SK-N-SH treated with all-trans-retinoic acid at 6 μM for 48 hours (cell line): Measurements from ENCODE around the gene CHRD.

Source experiments
- ARNTL ChIP-seq: fragments of 450-650 bp; formaldehyde crosslinking; IDR thresholded peaks from 2 replicates; pipeline ENCODE4 v1.5.0; 2020; ENCODE audit warnings: low read depth, mild to moderate bottlenecking, moderate library complexity, borderline replicate concordance
- CREB5 ChIP-seq: fragments of 250-450 bp; sonication (Bioruptor Pico); IDR thresholded peaks from 2 replicates; pipeline ENCODE4 v1.5.1; 2020; ENCODE audit warnings: low read depth, mild to moderate bottlenecking, moderate library complexity
- CSDC2 ChIP-seq: fragments of 250-450 bp; sonication (Bioruptor Pico); IDR thresholded peaks from 2 replicates; pipeline ENCODE4 v1.5.0; 2020; ENCODE audit warnings: mild to moderate bottlenecking, moderate library complexity
- CSRNP3 ChIP-seq: fragments of 250-450 bp; sonication (Bioruptor Pico); IDR thresholded peaks from 2 replicates; pipeline ENCODE4 v1.5.1; 2021; ENCODE audit warnings: mild to moderate bottlenecking, moderate library complexity
- ESRRG ChIP-seq: fragments of 250-450 bp; sonication (Bioruptor Pico); IDR thresholded peaks from 2 replicates; pipeline ENCODE4 v1.6.1; 2021; ENCODE audit warnings: mild to moderate bottlenecking
- GLIS3 ChIP-seq: fragments of 250-450 bp; sonication (Bioruptor Pico); IDR thresholded peaks from 2 replicates; pipeline ENCODE4 v1.5.0; 2020; ENCODE audit warnings: mild to moderate bottlenecking, moderate library complexity
- ISL1 ChIP-seq: fragments of 250-450 bp; sonication (Bioruptor Pico); IDR thresholded peaks from 2 replicates; pipeline ENCODE4 v2.1.2; 2022; ENCODE audit warnings: mild to moderate bottlenecking, moderate library complexity
- OSR1 ChIP-seq: fragments of 250-450 bp; sonication (Bioruptor Pico); IDR thresholded peaks from 2 replicates; pipeline ENCODE4 v1.8.0; 2022; ENCODE audit warnings: moderate library complexity, mild to moderate bottlenecking, inconsistent platforms
- PATZ1 ChIP-seq: fragments of 250-450 bp; sonication (Bioruptor Pico); IDR thresholded peaks from 2 replicates; pipeline ENCODE4 v1.8.0; 2020; ENCODE audit warnings: mild to moderate bottlenecking, moderate library complexity, borderline replicate concordance
- RARB ChIP-seq: fragments of 250-450 bp; sonication (Bioruptor Pico); IDR thresholded peaks from 2 replicates; pipeline ENCODE4 v1.8.0; 2021; ENCODE audit warnings: mild to moderate bottlenecking, moderate library complexity
- SNAI2 ChIP-seq: fragments of 250-450 bp; sonication (Bioruptor Pico); IDR thresholded peaks from 2 replicates; pipeline ENCODE4 v1.5.0; 2020; ENCODE audit warnings: mild to moderate bottlenecking, moderate library complexity
- ZFP3 ChIP-seq: fragments of 250-450 bp; sonication (Bioruptor Pico); IDR thresholded peaks from 2 replicates; pipeline ENCODE4 v1.5.0; 2020; ENCODE audit warnings: mild to moderate bottlenecking, moderate library complexity
- ZFP30 ChIP-seq: fragments of 450-650 bp; formaldehyde crosslinking; IDR thresholded peaks from 2 replicates; pipeline ENCODE4 v1.5.0; 2022; ENCODE audit warnings: mild to moderate bottlenecking, moderate library complexity
- ZNF8 ChIP-seq: fragments of 450-650 bp; formaldehyde crosslinking; IDR thresholded peaks from 2 replicates; pipeline ENCODE4 v1.5.0; 2020; ENCODE audit warnings: mild to moderate bottlenecking, moderate library complexity

DNA sequence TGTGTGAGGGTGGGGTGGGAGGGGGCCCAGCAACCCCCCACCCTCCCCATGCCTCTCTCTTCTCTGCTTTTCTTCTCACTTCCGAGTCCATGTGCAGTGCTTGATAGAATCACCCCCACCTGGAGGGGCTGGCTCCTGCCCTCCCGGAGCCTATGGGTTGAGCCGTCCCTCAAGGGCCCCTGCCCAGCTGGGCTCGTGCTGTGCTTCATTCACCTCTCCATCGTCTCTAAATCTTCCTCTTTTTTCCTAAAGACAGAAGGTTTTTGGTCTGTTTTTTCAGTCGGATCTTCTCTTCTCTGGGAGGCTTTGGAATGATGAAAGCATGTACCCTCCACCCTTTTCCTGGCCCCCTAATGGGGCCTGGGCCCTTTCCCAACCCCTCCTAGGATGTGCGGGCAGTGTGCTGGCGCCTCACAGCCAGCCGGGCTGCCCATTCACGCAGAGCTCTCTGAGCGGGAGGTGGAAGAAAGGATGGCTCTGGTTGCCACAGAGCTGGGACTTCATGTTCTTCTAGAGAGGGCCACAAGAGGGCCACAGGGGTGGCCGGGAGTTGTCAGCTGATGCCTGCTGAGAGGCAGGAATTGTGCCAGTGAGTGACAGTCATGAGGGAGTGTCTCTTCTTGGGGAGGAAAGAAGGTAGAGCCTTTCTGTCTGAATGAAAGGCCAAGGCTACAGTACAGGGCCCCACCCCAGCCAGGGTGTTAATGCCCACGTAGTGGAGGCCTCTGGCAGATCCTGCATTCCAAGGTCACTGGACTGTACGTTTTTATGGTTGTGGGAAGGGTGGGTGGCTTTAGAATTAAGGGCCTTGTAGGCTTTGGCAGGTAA is 34.3 kb upstream of the CHRD start:
- no peak for TF ChIP-seq ARNTL (CRISPR knock-in tag)
- no peak for TF ChIP-seq CREB5 (CRISPR knock-in tag)
- TF ChIP-seq OSR1, result no peak
- no peak for TF ChIP-seq RARB (CRISPR knock-in tag)
- no peak for TF ChIP-seq ZFP30 (CRISPR knock-in tag)
- no peak for TF ChIP-seq CSRNP3 (CRISPR knock-in tag)
- TF ChIP-seq ISL1 (CRISPR knock-in tag), result no peak
- no peak for TF ChIP-seq ESRRG (CRISPR knock-in tag)
- no peak for TF ChIP-seq SNAI2
- TF ChIP-seq GLIS3 (CRISPR knock-in tag), result no peak
- no peak for TF ChIP-seq CSDC2 (CRISPR knock-in tag)
- TF ChIP-seq ZFP3 (CRISPR knock-in tag), result no peak
- TF ChIP-seq PATZ1 (CRISPR knock-in tag), result no peak
- TF ChIP-seq ZNF8 (CRISPR knock-in tag), result no peak
